NB4 (cell line): Measurements from ENCODE around the gene PDE4B.
"Not testable (repeated sequence)": the region's sequence is repeated elsewhere in the genome, so short reads cannot be mapped to it uniquely, and the experiment has no call there.

Experiments
- DNase-seq: peaks from one replicate; pipeline ENCODE4 v3.0.0; 2010; ENCODE audit warnings: low read depth
- H3K4me3 ChIP-seq: one replicate; pipeline ENCODE4 v1.5.1; 2011; ENCODE audit warnings: mild to moderate bottlenecking, low read depth, low read length, moderate library complexity
- MAX ChIP-seq: IDR thresholded peaks from 2 replicates; pipeline ENCODE4 v1.6.1; 2011; ENCODE audit warnings: low read depth, low read length
- MYC ChIP-seq: IDR thresholded peaks from 2 replicates; pipeline ENCODE4 v1.6.1; 2011; ENCODE audit warnings: low read depth, low read length
- POLR2A ChIP-seq: IDR thresholded peaks from 2 replicates; pipeline ENCODE4 v1.6.1; 2011; ENCODE audit warnings: mild to moderate bottlenecking; ENCODE audit not compliant: insufficient read length; ENCODE audit errors: extremely low read depth
- TF ChIP-seq, protein P1 (sequence below): IDR thresholded peaks from one replicate; pipeline ENCODE4 v1.5.1; 2012; ENCODE audit warnings: low read depth, low read length

The PDE4B gene

GRCh38 chr1:65846866-65847265 is 54.2 kb downstream of the PDE4B start:
- no peak for DNase-seq
- TF ChIP-seq MYC (no peak), POLR2A (no peak), MAX (no peak)
- TF ChIP-seq, protein P1, sequence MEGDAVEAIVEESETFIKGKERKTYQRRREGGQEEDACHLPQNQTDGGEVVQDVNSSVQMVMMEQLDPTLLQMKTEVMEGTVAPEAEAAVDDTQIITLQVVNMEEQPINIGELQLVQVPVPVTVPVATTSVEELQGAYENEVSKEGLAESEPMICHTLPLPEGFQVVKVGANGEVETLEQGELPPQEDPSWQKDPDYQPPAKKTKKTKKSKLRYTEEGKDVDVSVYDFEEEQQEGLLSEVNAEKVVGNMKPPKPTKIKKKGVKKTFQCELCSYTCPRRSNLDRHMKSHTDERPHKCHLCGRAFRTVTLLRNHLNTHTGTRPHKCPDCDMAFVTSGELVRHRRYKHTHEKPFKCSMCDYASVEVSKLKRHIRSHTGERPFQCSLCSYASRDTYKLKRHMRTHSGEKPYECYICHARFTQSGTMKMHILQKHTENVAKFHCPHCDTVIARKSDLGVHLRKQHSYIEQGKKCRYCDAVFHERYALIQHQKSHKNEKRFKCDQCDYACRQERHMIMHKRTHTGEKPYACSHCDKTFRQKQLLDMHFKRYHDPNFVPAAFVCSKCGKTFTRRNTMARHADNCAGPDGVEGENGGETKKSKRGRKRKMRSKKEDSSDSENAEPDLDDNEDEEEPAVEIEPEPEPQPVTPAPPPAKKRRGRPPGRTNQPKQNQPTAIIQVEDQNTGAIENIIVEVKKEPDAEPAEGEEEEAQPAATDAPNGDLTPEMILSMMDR = no peak

DNA sequence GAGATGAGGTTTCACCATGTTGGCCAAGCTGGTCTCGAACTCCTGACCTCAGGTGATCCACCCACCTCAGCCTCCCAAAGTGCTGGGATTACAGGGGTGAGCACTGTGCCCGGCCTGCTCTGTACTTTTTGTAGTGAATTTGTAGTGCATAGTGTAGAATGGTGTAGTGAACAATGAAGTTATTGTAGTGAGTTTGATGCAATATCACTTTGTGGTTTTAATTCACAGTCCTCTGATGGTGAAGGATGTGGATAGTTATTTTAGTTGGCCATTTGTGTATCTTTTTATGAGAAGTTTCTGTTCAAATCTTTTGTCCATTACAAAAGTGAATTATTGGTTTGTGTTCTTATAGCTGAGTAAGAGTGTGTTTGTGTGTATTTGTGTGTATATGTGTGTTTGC is 57.6 kb downstream of the PDE4B start:
- H3K4me3 ChIP-seq = no peak overlapping the region
- TF ChIP-seq POLR2A = no peak
- no peak for TF ChIP-seq MYC
- no peak for DNase-seq

More at GRCh38 chr1:65846866-65847265, 54.2 kb downstream of the PDE4B start:
- no peak overlapping the region for H3K4me3 ChIP-seq

DNA sequence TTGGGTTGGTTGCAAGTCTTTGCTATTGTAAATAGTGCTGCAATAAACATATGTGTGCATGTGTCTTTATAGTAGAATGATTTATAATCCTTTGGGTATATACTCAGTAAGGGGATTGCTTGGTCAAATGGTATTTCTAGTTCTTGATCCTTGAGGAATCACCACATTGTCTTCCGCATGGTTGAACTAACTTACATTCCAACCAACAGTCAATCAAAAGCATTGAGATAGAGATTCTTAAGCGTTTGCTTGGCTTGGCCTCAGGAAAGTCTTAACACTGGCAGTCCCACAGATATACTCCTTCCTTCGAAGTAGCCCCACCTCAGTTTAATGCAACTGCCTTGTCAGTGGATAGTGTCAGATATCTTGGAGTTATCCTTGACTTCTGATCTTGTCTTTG is 63.9 kb downstream of the PDE4B start:
- not testable (repeated sequence) for H3K4me3 ChIP-seq, DNase-seq

DNA sequence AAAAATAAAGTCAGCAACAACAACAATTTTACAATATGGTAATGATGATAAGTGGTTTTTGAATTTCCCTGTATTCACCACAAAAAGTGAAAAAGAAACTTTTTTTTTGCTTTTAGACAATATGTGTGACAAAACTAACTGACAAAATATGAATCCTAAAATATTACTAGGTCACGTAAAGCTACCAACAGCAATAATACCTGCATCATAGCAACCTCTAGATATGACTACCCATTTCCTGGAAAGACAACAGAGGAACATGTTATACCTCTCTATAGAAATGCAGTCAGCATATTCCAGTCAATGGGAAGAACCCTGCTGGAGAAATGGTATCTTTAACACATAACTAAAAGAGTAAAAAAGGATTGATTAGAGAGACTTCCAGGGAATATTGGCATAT is 73.7 kb downstream of the PDE4B start:
- H3K4me3 ChIP-seq = no peak overlapping the region
- no peak for DNase-seq
- TF ChIP-seq MYC = no peak
- TF ChIP-seq, protein P1 = no peak

GRCh38 chr1:65872301-65872700 is 79.6 kb downstream of the PDE4B start:
- no peak overlapping the region for H3K4me3 ChIP-seq
- no peak for TF ChIP-seq POLR2A
- no peak for DNase-seq

DNA sequence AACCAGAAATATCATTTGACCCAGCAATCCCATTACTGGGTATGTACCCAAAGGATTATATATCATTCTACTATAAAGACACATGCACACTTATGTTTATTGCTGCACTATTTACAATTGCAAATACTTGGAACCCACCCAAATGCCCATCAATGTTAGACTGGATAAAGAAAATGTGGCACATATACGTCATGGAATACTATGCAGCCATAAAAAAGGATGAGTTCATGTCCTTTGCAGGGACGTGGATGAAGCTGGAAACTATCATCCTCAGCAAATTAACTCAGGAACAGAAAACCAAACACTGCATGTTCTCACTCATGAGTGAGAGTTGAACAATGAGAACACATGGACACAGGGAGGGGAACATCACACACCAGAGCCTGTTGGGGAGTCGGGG is 85.6 kb downstream of the PDE4B start:
- not testable (repeated sequence) for DNase-seq

GRCh38 chr1:65880611-65881010 is 87.9 kb downstream of the PDE4B start:
- DNase-seq = no peak
- TF ChIP-seq, protein P1 = no peak
- TF ChIP-seq POLR2A = no peak
- TF ChIP-seq MYC = no peak
- TF ChIP-seq MAX = no peak
- H3K4me3 ChIP-seq = no peak overlapping the region

More for the DNA sequence above, 85.6 kb downstream of the PDE4B start:
- not testable (repeated sequence) for H3K4me3 ChIP-seq

DNA sequence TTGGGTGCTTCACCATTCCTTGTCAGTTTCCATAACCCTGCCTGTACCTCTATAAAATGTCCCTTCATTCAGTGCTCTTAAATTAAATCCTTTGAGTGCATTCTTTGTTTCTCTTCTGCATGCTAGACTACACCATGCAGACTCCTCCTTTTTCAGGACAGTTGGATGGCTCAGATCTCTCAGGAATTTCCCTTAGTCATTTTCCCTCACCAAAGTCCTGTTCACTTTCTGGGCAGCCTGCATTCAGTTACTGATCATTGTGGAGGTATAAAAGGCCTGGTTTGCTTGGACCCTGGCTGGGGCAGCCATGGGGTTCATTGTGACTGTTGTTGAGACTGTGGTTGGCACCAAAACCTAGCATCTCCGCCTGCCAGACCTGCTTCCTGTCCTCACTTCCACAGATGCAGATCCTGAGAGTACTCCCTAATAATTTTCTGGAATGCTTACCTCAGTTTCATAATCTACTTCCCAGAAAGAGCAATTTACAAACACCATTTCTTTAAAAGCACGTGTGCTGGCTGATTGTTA is 88.4 kb downstream of the PDE4B start:
- TF ChIP-seq MYC (no peak), MAX (no peak), POLR2A (no peak)
- TF ChIP-seq, protein P1 = no peak
- no peak for DNase-seq
- no peak overlapping the region for H3K4me3 ChIP-seq
